Measurements from ENCODE around the gene KCNQ2. TPM values are rescaled to one million over a fixed set of nuclear protein-coding genes. Genes with fewer than 3 reads are reported as not detected.

KCNQ2 gene
- total and polyA plus RNA-seq, 2 experiments from 2014 or later, result 68.5 to 92.4 TPM

DNA sequence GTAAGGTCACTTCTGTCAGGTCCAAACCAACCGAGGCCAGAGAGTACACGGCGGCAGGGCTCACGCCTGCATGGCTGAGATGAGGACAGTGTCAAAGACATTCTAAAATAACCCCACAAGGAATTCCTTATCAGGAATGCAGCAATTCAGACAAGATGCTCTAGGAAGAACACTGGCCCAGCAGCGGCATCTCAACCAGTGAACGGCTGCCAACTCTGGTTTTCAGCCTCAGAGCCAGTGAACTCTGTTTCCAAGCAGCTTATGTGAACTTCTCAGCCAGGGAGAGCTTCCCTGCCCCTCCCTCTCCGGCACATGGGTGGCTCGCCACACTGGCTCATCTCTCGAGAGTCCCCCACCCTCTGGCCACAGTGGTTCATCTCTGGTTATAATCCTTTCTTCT is 36.9 kb downstream of the KCNQ2 start:
- Histone ChIP-seq H3F3A (replicated peaks; ENCODE audit: low read depth) (peaks cover 28% of the 10 kb centered on the region; the same call in 1 of the 2 replicates), H3K36me3 (ENCODE audit: insufficient read depth) (no peaks in the 10 kb centered on the region), H3K4me2 (no peak overlapping the region), H3K9me2 (ENCODE audit: insufficient read depth) (no peaks in the 10 kb centered on the region), H2AFZ (no peak overlapping the region), H3K79me2 (replicated peaks; ENCODE audit: insufficient read depth) (no peaks in the 10 kb centered on the region), H3K27ac (ENCODE audit: low read depth) (peak overlapping the region; percentile 72; the same call in 1 of the 2 replicates), H3K27me3 (ENCODE audit: insufficient read depth) (no peaks in the 10 kb centered on the region), H3K4me1 (ENCODE audit: insufficient read depth) (peaks cover 4% of the 10 kb centered on the region; the same call in 1 of the 2 replicates), H3K4me3 (no peak overlapping the region), H4K20me1 (replicated peaks; ENCODE audit: insufficient read depth) (no peaks in the 10 kb centered on the region)
- peaks cover 6% of the 10 kb centered on the region for H3K9me3 Mint-ChIP-seq
- no peak for TF ChIP-seq EZH2phosphoT487 (IDR thresholded peaks at IDR 0.05; ENCODE audit: unreplicated experiment)
- TF ChIP-seq CTCF (conservative IDR thresholded peaks at IDR 0.05; ENCODE audit: low read depth in 2 of 2), result no peak
- TF ChIP-seq ZNF114 (CRISPR knock-in tag; IDR thresholded peaks at IDR 0.05), result no peak
- TF ChIP-seq REST (IDR thresholded peaks at IDR 0.05; ENCODE audit: unreplicated experiment), result no peak
- TF ChIP-seq NANOG (IDR thresholded peaks at IDR 0.05; ENCODE audit: borderline replicate concordance), result no peak
- TF ChIP-seq STAT1 (IDR thresholded peaks at IDR 0.05; ENCODE audit: unreplicated experiment), result no peak
- no peak for TF ChIP-seq POLR2AphosphoS5 (IDR thresholded peaks at IDR 0.05; ENCODE audit: low read depth)
- TF ChIP-seq EZH2 (IDR thresholded peaks at IDR 0.05; ENCODE audit: low read depth, unreplicated experiment), result no peak
- no peak for TF ChIP-seq CREB1 (CRISPR knock-in tag; IDR thresholded peaks at IDR 0.05; ENCODE audit: low read depth)
- no peak for TF ChIP-seq ETS1 (IDR thresholded peaks at IDR 0.05)
- TF ChIP-seq ZNF331 (CRISPR knock-in tag; IDR thresholded peaks at IDR 0.05; ENCODE audit: low read depth), result no peak
- TF ChIP-seq ZNF462 (CRISPR knock-in tag; IDR thresholded peaks at IDR 0.05), result no peak
- TF ChIP-seq JUNB (IDR thresholded peaks at IDR 0.05; ENCODE audit: unreplicated experiment), result no peak
- peaks cover 10% of the 10 kb centered on the region for H3K36me3 Mint-ChIP-seq (ENCODE audit: low read depth)
- peaks cover 21% of the 10 kb centered on the region for H3K27me3 Mint-ChIP-seq (ENCODE audit: insufficient read depth, low read depth, poor library complexity)
- DNase-seq (ENCODE audit: low spot score) (no peak), ATAC-seq (no peak)
- no peak overlapping the region; the same call in 2 of the 3 replicates for H3K4me3 Mint-ChIP-seq
- peaks cover 22% of the 10 kb centered on the region for H3K4me1 Mint-ChIP-seq
- no peak overlapping the region for H3K27ac Mint-ChIP-seq

Data from GM23338 (cell line).